Adrenal gland (tissue), 12 donors: ENCODE data around the gene KRT73. TPM values are rescaled to one million over a fixed set of nuclear protein-coding genes. Genes with fewer than 3 reads are reported as not detected.

Source experiments
- DNase-seq, 7 donors: peaks; one replicate each; pipeline ENCODE4 v3.0.0-alpha.2; 2019 to 2020
- H3K27ac ChIP-seq, 5 donors: fragments of 200-600 bp; sonication (generic) in 4 of 5; 1 replicate in 3 of 5; 2 replicates in 2 of 5; pipeline versions ENCODE4 v1.5.1 to v1.8.0; 2016 to 2020; ENCODE audit warnings: mild to moderate bottlenecking in 1 of 5
- H3K27me3 ChIP-seq: fragments of 200-600 bp; 2 replicates; pipeline ENCODE4 v1.8.0; 2021
- H3K36me3 ChIP-seq, 2 donors: fragments of 200-600 bp; replicated peaks in 1 of 2; 1 replicate in 1 of 2; 2 replicates in 1 of 2; pipeline versions ENCODE4 v1.5.1 to v1.8.0; 2018 to 2022
- H3K4me1 ChIP-seq, 2 donors: fragments of 200-600 bp; replicated peaks in 1 of 2; 1 replicate in 1 of 2; 2 replicates in 1 of 2; pipeline versions ENCODE4 v1.5.1 to v1.8.0; 2018 to 2021
- H3K4me3 ChIP-seq, 4 donors: fragments of 200-600 bp; sonication (generic) in 3 of 4; one replicate each; pipeline ENCODE4 v1.5.1; 2016 to 2018
- H3K9me3 ChIP-seq, 3 donors: fragments of 200-600 bp; sonication (generic) in 1 of 3; replicated peaks in 1 of 3; 1 replicate in 2 of 3; 2 replicates in 1 of 3; pipeline versions ENCODE4 v1.5.1 to v1.8.0; 2016 to 2021
- CTCF ChIP-seq, 6 experiments: fragments of 450-650 bp in 4 of 6; fragments of 200-600 bp in 2 of 6; sonication (generic) in 1 of 6; IDR thresholded peaks; 1 replicate in 5 of 6; 2 replicates in 1 of 6; pipeline versions ENCODE4 v1.5.1 to v1.8.0; 2016 to 2021; ENCODE audit warnings: antibody characterized with exemption in 6 of 6, mild to moderate bottlenecking in 2 of 6, moderate library complexity in 1 of 6
- POLR2A ChIP-seq, 2 donors: fragments of 450-650 bp; IDR thresholded peaks; one replicate each; pipeline ENCODE4 v1.6.1; 2017; ENCODE audit warnings: antibody characterized with exemption in 2 of 2, mild to moderate bottlenecking in 2 of 2, moderate library complexity in 1 of 2
- WGBS, 4 donors: extraction: QIAGEN DNeasy Blood & Tissue Kit in 2 of 4; methylation state at CpG; one replicate each; pipeline versions ENCODE4 v1.1.5 to v1.1.7; 2013 to 2017; 5-methylcytosine and 5-hydroxymethylcytosine counted together
- intact Hi-C, 2 donors: fragments of 100-400 bp; cut with DNase I; formaldehyde crosslinking; loops; one replicate each; pipeline versions ENCODE4 v1.14.1 to v1.15.0; 2022 to 2023
- polyA plus RNA-seq, 3 donors: library from polyadenylated mRNA; stranded (reverse); fragments of 200-250 nt in 2 of 3; fragments of 350-450 nt in 1 of 3; fragmentation: Illumina TruSeq in 1 of 3; extraction: RNeasy Lipid Tissue Mini Kit (QIAGEN cat#74804) in 1 of 3; gene quantifications; one replicate each; pipeline ENCODE4 v1.2.3, GENCODE V29; 2013 to 2014
- total RNA-seq, 9 donors: library from RNA; depleted of rRNA in 4 of 9; stranded (reverse); fragments of >200 nt in 4 of 9; fragments of 120-200 nt in 1 of 9; fragmentation: NEBNext Ultra II Directional in 1 of 9; extraction: Animal tissue kit (Norgen Biotek cat#: 25700) in 1 of 9; gene quantifications; one replicate each; pipeline versions ENCODE4 v1.1.0 to v1.2.4, GENCODE V29; 2013 to 2023
- donor health status: healthy with polysubstance abuse.
- donor health status: Bipolar disorder and iron deficiency.
- donor health status: DM: yes; HTN: yes; CAD: no.
- donor health status: DM: no; HTN: no; CAD: no.
- donor health status: DM: no; HTN: no; CAD: no.
- donor health status: DM: yes; HTN: yes; CAD: no.

Gene KRT73
- total and polyA plus RNA-seq, 12 donors, result 0.18 to 0.64 TPM; not detected in 10

GRCh38 chr12:52636592-52637258, 18.4 kb upstream of the KRT73 start:
- Histone ChIP-seq H3K4me1 (no peaks in the 10 kb centered on the region), H3K4me3 (no peak overlapping the region), H3K27ac (no peak overlapping the region), H3K36me3 (no peaks in the 10 kb centered on the region), H3K9me3 (no peaks in the 10 kb centered on the region), H3K27me3 (peaks cover 9% of the 10 kb centered on the region)
- TF ChIP-seq POLR2A (IDR thresholded peaks at IDR 0.05) (no peak), CTCF (IDR thresholded peaks at IDR 0.05) (no peak)
- intact Hi-C loops, result no loop called here
- DNase-seq, result peak in 1 of 7 donors; percentile 17
- WGBS, 4 donors, result 47 to 74% (median 69%) methylated on average over 5 of the region's 5 CpGs

GRCh38 chr12:52636189-52636588, 17.8 kb upstream of the KRT73 start:
- TF ChIP-seq CTCF (IDR thresholded peaks at IDR 0.05) (no peak), POLR2A (IDR thresholded peaks at IDR 0.05) (no peak)
- 73 to 83% (median 79%) methylated on average over 6 of the region's 6 CpGs for WGBS, 4 donors
- Histone ChIP-seq H3K36me3 (no peaks in the 10 kb centered on the region), H3K4me1 (no peaks in the 10 kb centered on the region), H3K9me3 (no peaks in the 10 kb centered on the region), H3K27ac (no peak overlapping the region), H3K27me3 (peaks cover 9% of the 10 kb centered on the region), H3K4me3 (no peak overlapping the region)
- DNase-seq, result peak in 2 of 7 donors; percentile 3 to 18
- intact Hi-C loops, result no loop called here

GRCh38 chr12:52634266-52635056, 16.1 kb upstream of the KRT73 start:
- Histone ChIP-seq H3K9me3 (no peaks in the 10 kb centered on the region), H3K4me1 (no peaks in the 10 kb centered on the region), H3K27ac (no peak overlapping the region), H3K36me3 (no peaks in the 10 kb centered on the region), H3K27me3 (peaks cover 3% of the 10 kb centered on the region), H3K4me3 (no peak overlapping the region)
- 37 to 48% (median 45%) methylated on average over 6 to 7 of the region's 7 CpGs for WGBS, 4 donors
- intact Hi-C loops, result no loop called here
- no peak for TF ChIP-seq POLR2A (IDR thresholded peaks at IDR 0.05)
- TF ChIP-seq CTCF (IDR thresholded peaks at IDR 0.05), result no peak
- peak; percentile 66 to 88 (median 85) for DNase-seq

GRCh38 chr12:52633383-52633782, 15.0 kb upstream of the KRT73 start:
- no peaks in the 10 kb centered on the region for H3K4me1 ChIP-seq
- TF ChIP-seq POLR2A (IDR thresholded peaks at IDR 0.05), result no peak
- TF ChIP-seq CTCF (IDR thresholded peaks at IDR 0.05), result no peak
- no peak for DNase-seq
- intact Hi-C loops, result no loop called here
- H3K4me3 ChIP-seq, result no peak overlapping the region
- H3K27me3 ChIP-seq, result peaks cover 6% of the 10 kb centered on the region
- no peaks in the 10 kb centered on the region for H3K9me3 ChIP-seq
- WGBS, 4 donors, result 55 to 75% (median 63%) methylated on average over 3 to 4 of the region's 4 CpGs
- H3K36me3 ChIP-seq, result no peaks in the 10 kb centered on the region
- H3K27ac ChIP-seq, result no peak overlapping the region
